ENCODE measurements around the gene APOBEC3F.
"Not testable (repeated sequence)": the region's sequence is repeated elsewhere in the genome, so short reads cannot be mapped to it uniquely, and the experiment has no call there.

- TF ChIP-seq CTCF (conservative IDR thresholded peaks at IDR 0.05; ENCODE audit: low read depth, low read length); EZH2 (IDR thresholded peaks at IDR 0.05; ENCODE audit: low read length, unreplicated experiment): not testable (repeated sequence)
These were observed 25.9 kb upstream of the APOBEC3F start for GRCh38 chr22:39014723-39015121.

All from PC-3 (cell line).